ENCODE measurements around the gene FAM174C.

The FAM174C gene

DNA sequence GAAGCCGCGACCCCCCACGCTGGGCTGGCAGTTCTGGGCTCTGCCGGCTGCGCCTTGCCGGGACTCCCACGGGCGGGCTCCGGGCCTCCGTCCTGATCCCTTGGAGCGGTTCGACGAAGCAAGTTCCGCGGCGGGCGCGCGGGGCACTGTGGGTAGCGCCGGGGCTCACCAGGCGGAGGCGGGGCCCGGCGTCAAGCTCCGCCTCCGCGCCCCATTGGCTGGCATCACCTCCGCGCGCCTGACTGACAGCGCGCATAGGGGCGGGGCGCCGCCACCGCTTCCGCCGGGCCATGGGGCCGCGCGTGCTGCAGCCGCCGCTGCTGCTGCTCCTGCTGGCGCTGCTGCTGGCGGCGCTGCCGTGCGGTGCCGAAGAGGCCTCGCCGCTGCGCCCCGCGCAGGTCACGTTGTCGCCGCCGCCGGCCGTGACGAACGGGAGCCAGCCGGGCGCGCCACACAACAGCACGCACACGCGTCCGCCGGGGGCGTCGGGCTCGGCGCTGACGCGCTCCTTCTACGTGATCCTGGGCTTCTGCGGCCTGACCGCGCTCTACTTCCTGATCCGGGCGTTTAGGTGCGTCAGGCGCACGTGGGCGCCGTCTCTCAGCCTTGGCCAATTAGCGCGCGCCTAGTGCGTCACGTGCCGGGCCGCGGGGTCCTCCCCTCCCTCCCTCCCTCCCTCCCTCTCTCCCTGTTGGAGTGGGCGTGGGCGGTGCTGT is at the start of gene FAM174C:
Gene FAM174C (plus strand): TSS at position 271 of the 716 bp plus-strand sequence. CDS start 20 bp downstream, at position 291.
- in situ Hi-C loops (cut with MboI; ENCODE audit: low sequenced_read_pairs): loop anchor here (10.0 kb wide), 1 partner anchor 99 kb away; no protein-coding TSS in a partner anchor

DNA sequence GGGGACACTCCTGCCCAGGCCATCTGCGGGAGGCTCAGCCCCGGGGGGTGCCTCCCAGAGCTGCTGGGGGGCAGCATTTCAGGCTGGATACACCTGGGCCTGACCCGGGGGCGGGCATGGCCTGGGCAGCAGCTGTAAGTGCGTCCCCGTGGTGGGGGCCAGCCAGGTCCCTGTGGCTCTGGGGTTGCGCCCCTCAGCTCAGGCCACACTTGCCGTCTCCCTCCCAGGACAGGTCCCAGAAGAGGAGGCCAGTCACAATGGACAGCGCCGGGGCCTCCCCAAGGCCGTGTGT is 49.2 kb upstream of the FAM174C start:
- in situ Hi-C loops (cut with MboI; ENCODE audit: low sequenced_read_pairs): no loop called here

DNA sequence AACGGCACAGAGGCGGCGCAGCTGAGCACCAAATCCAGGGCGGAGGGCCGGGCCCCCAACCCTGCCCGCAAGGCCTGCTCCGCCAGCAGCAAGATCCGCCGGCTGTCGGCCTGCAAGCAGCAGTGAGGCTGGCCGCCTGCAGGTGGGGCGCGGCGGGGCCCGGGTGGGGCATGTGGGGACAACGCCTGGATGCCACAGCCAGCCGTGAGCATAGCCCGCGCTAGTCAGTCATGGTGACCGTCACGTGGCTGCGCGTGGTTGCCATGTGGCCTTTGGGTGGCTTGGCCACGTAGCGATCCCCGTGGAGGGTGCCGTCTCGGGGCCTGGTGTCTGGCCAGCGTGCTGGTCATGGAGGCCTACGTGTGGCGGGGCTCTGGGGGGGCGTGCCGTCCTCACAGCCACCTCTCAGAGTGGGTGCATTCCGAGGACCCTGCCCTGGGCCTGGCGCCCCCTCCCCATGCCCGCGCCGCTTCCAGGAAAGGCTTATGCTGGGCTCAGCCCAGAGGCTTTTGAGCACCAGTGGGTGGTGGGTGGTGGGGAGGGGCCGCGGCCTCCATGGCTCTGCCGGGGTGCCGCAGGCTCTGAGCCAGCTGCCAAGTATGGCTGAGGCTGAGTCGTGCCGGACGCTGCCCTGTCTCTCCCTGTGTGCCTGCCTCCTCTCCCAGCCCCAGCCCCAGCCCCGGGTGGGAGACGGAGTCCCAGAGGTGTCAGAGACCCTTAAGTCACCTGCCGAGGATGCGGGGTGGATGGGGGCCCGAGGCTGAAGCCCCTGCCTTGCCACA is 48.6 kb upstream of the FAM174C start:
- in situ Hi-C loops (cut with MboI; ENCODE audit: low sequenced_read_pairs): no loop called here

DNA sequence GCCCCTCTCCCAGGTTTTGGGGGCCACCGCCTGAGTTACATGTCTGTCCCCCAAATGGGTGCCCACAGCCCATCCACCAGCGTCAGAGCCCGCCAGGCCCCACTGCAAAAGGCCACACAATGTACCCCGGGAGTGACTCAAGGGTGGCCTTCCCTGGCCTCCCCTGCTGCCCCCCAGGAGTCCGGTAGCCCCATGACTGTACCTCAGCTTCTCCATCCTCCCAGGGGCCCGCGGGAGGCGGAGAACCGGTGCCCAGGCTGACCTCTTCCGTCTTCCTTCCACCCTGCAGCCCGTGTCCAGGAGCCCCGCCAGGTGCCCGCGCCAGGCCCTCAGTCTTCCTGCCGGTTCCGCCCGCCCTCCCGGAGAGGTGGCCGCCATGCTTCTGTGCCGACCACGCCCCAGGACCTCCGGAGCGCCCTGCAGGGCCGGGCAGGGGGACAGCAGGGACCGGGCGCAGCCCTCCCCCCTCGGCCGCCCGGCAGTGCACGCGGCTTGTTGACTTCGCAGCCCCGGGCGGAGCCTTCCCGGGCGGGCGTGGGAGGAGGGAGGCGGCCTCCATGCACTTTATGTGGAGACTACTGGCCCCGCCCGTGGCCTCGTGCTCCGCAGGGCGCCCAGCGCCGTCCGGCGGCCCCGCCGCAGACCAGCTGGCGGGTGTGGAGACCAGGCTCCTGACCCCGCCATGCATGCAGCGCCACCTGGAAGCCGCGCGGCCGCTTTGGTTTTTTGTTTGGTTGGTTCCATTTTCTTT is 47.9 kb upstream of the FAM174C start:
- in situ Hi-C loops (cut with MboI; ENCODE audit: low sequenced_read_pairs): no loop called here

DNA sequence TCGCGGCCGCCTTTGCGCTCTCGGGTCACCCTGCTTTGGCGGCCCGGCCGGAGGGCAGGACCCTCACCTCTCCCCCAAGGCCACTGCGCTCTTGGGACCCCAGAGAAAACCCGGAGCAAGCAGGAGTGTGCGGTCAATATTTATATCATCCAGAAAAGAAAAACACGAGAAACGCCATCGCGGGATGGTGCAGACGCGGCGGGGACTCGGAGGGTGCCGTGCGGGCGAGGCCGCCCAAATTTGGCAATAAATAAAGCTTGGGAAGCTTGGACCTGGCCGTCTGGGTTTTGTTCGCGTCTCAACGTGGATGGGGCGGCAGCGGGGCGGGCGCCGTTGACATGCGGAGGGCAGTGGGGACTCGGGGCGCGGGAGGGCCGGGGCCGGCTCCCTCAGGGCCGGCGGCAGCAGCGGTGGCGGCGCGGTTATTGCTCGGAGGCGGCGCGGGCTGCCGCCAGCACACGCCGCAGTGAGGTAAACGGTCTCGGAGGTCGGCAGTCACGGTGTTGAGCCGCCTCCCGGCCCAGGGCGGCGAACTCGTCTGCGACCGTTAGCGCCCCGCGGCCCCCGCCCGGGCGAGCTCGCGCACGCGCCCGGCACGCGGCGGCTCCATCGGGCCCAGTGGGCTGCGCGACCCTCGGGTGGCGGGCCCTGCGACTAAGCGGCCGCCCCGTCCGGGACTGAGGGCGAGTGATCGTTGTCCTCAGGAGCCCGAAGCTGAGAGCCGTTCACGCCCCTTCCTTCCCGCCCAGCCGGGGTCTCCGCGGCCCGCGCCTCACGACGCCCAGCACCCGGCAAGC is 47.0 kb upstream of the FAM174C start:
- in situ Hi-C loops (cut with MboI; ENCODE audit: low sequenced_read_pairs): no loop called here

DNA sequence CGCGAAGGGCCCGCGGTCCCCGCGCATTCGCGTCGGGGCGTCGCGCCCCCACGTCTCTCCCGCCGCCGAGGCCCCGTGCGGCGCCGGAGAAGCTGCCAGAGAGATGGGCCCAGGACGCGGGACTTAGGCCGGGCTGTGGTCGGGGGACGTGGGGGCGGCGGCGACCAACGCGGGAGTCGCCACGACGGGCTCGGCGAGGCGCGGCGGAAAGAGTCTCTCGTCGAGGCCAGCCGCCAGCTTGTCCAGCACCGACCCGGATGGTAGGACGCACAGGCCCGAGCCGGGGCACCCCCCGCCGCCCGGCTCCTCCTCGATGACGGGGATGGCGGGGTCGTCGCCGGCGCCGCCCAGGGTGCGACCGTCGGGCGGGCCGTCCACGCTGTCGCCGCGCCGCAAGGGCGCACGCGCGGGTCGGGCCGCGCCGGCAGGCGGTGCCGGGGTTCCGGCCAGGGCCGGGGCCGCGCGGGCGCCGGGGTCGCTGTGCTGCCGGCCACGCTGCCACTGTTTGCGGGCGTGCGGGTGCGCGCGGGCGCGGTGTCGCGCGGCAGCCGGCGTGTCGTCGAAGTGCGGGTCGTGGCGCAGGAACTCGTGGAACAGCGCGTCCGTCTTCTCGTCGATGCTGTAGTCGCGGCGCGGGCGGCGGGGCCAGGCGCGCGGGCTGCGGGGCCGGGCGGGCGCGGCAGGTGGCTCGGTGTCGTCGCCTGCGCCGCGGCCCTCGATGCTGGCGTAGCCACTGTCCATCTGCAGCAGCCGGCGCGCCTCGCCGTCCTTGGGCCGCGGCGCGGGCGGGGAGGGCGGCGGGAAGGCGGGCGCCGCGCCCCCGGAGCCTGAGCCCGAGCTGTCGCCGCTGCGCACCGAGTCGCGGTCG is 46.0 kb upstream of the FAM174C start:
- in situ Hi-C loops (cut with MboI; ENCODE audit: low sequenced_read_pairs): no loop called here

DNA sequence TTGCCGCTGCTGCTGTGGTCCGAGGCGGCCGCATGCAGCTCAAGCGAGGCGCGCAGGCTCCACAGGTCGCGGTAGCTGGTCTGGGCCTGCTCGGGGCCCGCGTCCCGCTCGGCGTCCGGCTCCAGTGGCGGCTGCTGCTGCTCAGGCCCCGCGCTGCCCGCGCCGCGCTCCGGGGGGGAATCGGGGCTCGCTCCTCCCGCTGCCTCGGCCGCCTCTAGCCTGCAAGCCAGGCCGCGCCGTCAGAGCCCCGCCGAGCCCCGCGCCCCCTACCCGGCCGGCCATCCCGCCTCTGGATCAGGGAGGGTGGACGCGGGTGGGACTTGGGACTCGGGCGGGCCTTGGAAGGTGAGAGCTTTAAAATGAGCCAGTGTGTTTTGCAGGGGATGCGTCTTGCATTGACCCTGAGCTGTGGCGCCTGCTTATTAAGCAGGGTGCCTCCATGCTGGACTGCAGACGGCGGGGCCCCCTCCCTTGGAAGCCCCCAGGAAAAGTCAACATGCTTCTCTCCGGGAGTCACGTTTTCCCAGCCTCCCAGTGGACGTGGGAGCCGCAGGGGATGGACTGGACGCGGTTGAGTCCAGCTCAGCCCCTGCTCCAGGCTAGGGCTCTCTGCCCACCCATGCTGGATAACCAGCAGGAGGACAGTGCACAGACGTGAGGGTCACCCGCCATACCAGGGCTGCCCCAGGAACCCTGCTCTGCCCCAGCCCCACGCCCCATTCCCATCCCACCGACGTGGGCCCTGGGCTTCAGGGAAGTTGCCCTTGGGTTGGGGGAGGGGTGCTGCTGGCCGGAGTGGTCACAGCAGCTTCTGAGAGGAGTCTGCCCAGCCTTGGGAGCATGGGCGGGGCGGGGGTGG is 45.2 kb upstream of the FAM174C start:
- in situ Hi-C loops (cut with MboI; ENCODE audit: low sequenced_read_pairs): no loop called here

DNA sequence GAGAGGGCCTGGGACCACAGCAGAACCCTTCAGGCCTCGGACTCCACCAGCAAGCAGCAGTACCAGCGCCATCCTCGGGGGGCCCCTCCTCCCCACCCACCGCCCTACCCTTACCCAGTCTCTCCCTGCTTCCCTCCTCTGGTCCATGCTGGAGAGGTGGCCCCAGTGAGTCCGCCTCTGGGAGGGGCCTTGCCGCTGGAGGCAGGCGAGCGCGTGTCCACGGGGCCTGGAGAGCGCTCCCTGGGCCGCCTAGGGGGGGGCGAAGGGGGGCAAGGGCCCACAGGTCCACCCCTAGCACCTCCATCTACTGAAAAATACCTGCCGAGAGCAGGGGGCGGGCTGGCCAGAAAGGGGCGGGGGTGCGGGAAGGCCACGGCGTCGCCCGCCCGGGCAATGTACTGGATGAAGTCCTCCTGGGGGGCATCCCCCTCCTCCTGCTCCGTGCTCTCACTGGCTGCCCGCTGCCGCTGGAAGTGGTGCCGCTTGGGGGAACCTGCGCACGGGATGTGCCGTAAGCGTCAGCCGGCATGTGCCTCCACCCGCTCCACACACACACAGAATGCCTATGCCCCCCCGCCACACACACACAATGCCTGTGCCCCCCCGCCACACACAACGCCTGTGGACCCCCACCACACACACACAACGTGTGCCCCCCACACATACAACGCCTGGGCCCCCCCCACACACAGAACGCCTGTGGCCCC is 44.4 kb upstream of the FAM174C start:
- in situ Hi-C loops (cut with MboI; ENCODE audit: low sequenced_read_pairs): no loop called here

DNA sequence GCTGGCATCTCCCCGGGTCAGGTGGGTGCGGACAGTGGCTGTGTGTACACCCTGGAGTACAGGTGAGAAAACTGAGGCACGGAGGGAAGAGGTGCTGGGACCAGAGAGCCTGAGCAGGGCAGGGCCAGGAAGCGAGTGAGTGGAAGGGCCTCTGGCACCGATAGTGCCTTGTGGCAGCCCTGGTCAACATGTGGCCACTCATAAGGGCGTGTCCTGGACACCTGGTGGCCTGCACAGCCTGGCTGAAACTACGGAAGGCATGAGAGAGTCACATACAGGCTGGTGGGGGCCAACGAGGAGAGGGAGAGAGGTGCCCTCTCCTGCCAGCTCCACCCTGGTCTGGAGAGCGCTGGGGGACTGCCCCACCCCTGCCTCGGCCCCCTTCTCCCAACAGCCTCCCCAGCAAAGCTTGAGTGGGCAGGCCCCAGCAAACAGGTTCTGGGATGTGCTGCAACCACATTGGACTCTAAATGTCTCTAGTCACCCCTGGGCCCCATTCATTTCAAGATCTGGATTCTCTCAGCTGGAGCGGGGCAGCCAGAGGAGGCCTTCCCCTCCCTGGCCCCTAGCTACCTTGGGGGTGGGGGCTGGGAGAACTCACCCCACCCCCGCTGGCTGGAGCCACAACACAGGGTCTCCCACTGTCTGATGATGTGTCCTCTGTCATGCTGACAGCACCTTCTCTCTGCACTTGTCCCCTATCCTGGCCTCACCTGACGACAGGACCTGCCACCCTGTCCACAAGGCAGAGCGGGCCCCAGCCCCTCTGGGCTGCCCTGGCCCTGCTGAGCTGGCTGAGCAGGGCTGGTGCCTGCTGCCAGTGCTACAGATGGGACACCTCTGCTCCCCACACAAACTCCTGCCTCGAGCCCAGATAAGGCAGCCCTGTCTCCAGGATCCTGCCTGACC is 43.3 kb upstream of the FAM174C start:
- in situ Hi-C loops (cut with MboI; ENCODE audit: low sequenced_read_pairs): no loop called here

DNA sequence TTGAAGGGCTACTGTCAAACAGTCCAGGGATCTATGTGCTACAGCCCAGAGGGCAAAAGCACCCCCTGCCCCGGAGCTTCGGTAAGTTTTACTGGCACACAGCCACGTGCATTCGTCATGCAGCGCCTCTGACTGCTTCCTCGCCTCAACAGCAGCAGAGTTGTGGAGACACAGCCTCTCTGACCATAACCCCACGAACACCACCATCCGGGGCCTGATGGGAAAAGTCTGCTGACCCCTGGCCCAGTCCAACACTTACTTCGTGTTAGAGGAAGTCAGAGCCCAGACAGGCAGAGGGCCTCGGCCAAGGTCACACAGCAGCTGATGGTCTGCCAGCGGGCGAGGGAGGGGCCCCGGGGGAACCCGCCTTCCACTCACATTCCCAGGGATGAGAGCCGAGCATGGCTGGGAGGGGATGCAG is 42.7 kb upstream of the FAM174C start:
- in situ Hi-C loops (cut with MboI; ENCODE audit: low sequenced_read_pairs): no loop called here

DNA sequence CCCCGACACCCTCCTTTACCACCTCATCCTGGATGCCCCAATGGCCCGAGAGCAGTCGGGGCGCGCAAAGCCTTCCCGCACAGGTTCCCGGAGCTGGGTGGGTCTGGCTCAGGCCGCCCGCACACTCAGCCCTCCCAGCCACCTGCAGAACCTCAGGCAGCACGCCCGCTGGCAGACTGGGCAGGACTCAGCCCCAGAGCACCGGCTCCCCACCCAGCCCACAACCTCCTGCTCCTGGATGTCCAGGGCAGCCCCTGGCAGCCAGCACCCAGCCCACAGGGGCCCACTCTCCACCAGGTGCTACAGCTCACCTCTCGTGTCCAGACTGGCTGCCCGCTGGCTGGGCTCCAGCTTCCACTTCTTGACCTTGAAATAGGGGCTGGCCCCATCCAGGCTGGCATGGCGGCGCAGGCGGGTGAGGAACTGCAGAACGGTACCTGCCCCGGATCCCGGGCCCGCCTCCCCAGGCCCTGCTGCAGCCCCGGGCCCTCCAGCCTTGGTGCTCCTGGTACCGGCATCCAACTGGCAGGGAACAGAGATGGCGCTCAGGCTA is 42.1 kb upstream of the FAM174C start:
- in situ Hi-C loops (cut with MboI; ENCODE audit: low sequenced_read_pairs): no loop called here

DNA sequence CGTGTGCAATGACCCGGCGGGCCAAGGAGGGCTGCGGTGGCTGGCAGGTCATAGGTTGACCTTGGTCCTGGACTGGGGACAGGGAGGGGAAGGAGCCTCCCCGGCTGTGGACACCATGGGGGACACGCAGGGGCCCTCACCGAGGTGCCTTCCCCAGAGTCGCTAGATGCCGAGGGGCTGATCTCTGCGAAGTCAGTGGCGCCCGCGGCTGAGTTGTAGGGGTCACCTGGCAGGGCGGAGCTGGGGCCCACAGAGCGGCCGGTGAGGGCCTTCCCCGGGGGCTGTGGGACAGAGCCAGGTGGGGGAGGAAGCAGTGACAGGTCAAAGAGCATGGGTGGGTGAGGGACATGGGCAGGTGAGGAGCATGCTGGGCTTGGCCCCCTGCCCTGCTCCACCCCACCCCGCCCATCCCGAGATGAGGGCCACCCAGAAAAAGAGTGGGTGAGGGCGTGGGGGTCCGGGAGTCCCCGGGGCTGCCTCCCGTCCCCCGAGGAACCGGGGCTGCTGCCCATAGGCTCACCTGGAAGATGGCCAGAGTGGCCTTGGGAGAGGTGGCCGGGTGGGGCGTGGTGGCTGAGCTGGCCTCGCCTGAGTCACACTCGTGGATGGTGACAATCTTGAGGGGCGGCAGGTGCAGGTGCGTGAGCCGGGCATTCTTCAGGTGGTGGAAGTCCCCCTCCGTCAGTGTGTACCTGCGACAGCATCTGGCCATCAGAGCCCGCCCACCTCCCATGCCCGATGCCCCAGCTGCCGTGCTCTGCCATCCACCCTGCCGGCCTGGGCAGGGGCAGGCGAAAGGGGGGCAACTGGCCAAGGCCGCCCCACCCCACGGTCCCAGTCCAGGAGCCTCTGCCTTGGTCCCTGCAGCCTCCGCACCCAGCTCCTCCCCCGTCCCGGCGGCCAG is 41.0 kb upstream of the FAM174C start:
- in situ Hi-C loops (cut with MboI; ENCODE audit: low sequenced_read_pairs): no loop called here

DNA sequence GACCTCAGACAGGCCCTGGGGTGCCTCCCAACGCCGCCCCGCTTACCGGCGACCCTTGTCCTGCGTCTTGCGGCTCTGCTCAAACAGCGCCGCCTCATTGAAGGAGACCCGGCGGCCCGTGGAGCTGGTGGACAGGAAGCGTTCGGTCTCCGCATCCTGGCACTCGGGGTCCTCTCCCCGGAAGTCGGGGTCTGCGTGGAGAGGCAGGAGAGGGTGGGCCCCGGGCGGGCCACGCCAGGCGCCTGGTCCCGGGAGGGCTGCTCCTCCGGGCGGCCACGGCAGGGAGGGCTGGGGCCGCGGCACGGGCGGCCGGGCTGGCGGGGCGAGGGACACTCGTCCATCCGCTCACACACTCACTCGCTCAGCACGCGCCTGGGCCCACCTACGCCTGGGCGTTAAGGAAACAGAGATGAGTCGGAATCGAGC is 40.4 kb upstream of the FAM174C start:
- in situ Hi-C loops (cut with MboI; ENCODE audit: low sequenced_read_pairs): no loop called here

DNA sequence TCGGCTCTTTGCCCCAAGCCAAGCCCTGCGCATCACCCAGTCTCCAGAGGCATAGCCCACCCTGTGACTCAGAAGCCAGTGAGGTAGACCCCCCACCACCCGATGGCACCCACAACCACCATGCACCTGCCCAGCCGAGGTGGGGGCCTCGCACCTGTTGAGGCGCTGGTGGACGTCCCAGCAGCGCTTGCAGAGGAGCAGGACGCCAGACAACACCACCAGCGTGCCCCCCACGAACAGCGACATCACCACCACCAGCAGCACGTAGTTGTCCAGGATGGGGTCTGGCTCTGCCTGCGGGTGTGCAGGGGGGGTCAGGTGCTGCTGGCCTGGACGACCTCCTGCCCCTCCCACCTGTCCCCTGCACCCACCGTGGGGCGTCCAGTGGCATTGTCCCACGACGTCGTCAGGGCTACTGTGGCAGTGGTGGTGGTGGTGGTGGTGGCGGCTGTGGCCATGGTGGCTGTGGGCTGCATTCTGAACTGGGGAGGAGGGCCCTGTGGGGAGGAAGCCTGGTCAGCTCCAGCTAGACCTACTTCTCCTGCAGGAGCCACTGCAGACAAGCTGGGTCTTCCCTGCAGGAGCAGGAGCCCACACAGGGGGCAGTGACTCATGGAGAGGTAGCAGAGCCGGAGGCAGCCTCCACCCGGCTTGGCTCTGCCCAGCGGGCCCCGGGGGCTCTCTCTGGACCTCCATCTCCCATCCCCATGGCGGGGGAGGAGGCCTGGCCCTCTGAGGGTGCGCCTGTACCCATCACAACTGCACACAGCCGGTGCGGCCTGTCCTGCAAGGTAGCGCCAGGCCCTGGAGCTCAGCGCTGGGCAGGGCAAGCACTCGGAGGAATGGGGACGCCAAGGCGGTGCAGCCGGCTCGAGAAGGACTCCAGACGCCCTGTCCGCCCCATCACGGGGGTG is 39.4 kb upstream of the FAM174C start:
- in situ Hi-C loops (cut with MboI; ENCODE audit: low sequenced_read_pairs): no loop called here

DNA sequence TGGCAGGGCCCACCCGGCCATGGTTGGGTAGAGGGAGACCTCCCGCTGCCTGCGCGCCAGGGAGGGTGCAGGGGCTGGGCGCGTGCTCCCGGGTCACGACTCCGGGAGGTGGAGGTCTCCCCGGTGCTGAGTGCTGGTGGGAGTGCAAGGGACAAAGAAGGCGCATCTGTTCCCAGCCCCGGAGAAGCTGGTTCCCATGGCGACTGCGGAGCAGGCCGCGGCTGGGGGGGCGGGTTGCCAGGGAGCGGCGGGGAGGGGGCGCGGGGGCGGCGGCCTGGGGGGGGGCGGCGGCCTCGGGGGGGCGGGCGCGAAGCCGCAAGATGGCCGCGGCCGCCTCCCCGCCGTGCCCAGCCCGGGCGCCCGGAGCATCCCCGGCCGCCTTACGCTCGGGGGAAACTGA is 38.8 kb upstream of the FAM174C start:
- in situ Hi-C loops (cut with MboI; ENCODE audit: low sequenced_read_pairs): no loop called here

Data from HL-60/S4 treated with retinoic acid at 250 ng/mL for 4 days and 3 days (cell line).